Measurements from ENCODE around the gene TENT5C.

DNA sequence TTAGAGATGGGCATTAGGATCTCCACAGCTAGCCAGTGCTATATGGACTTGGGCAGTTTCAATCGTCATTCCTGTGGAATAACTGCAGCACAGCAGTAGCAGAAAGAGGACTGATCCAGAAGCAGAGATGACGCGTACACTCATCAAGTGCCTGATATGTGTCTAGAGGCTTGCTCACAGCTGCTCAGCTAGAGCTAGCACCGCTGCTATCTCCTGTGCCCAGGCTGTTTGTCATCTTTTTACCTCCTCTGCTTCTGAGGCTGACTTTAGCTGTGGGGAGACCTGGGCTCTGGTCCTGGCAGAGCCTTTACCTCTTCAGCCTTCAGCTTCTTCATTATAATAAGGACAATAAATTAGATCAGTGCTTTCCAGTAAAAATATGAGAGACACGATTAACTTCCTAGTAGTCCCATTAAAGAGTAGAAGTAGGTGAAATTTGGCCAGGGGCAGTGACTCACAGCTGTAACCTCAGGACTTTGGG lies 5.3 kb downstream of the TENT5C start:
- no peak for TF ChIP-seq POLR2A (IDR thresholded peaks at IDR 0.05)
- TF ChIP-seq, protein P1, sequence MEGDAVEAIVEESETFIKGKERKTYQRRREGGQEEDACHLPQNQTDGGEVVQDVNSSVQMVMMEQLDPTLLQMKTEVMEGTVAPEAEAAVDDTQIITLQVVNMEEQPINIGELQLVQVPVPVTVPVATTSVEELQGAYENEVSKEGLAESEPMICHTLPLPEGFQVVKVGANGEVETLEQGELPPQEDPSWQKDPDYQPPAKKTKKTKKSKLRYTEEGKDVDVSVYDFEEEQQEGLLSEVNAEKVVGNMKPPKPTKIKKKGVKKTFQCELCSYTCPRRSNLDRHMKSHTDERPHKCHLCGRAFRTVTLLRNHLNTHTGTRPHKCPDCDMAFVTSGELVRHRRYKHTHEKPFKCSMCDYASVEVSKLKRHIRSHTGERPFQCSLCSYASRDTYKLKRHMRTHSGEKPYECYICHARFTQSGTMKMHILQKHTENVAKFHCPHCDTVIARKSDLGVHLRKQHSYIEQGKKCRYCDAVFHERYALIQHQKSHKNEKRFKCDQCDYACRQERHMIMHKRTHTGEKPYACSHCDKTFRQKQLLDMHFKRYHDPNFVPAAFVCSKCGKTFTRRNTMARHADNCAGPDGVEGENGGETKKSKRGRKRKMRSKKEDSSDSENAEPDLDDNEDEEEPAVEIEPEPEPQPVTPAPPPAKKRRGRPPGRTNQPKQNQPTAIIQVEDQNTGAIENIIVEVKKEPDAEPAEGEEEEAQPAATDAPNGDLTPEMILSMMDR (IDR thresholded peaks at IDR 0.05), result no peak
